HepG2 (cell line): Measurements from ENCODE around the gene UTP11. TPM values are rescaled to one million over a fixed set of nuclear protein-coding genes. Genes with fewer than 3 reads are reported as not detected.
A peak's percentile ranks its signal among the peaks of the same experiment; 100 is the strongest.

Experiments
- ATAC-seq: fragments of 200-7000 bp; cut with Tn5 transposase; 3 replicates; pipeline ENCODE4 v1.9.1; 2020; ENCODE audit warnings: mild to moderate bottlenecking, moderate library complexity
- BruUV-seq: library from RNA; stranded (reverse); fragments of 400-500 nt; replicated peaks from 2 replicates; lab custom pipeline; 2021; lab: Mats Ljungman, UMichigan
- CTCF ChIA-PET: fragments of 300-600 bp; formaldehyde crosslinking; extraction: SDS; loops from one replicate; lab custom pipeline; 2021; ENCODE audit warnings: low total read pairs, inconsistent platforms, low intra/inter-chr PET ratio; lab: Yijun Ruan, JAX
- POLR2A ChIA-PET: fragments of 350-600 bp; sonication (Branson Sonifier 250); formaldehyde crosslinking; loops from one replicate; lab custom pipeline; 2020; ENCODE audit warnings: antibody characterized with exemption, inconsistent platforms; lab: Yijun Ruan, JAX
- DNase-seq: peaks from one replicate; pipeline ENCODE4 v3.0.0-alpha.2; 2015; ENCODE audit warnings: low spot score
- FAIRE-seq: peaks from 3 replicates; lab custom pipeline; 2011; peaks lifted over from hg19 to GRCh38; lab: Jason Lieb, UNC
- H2AFZ ChIP-seq: one replicate; pipeline ENCODE4 v1.6.1; 2011; ENCODE audit warnings: low read length, inconsistent platforms
- H3K27ac ChIP-seq: fragments of 300-600 bp; 3 replicates; pipeline ENCODE4 v1.8.0; 2011; ENCODE audit warnings: mixed run types, mild to moderate bottlenecking, mixed read lengths, low read length, inconsistent platforms; ENCODE audit not compliant: insufficient read depth; ENCODE audit errors: extremely low read length
- H3K27me3 ChIP-seq, 2 experiments: fragments of 200-600 bp in 1 of 2; 2 replicates in 1 of 2; 3 replicates in 1 of 2; pipeline versions ENCODE4 v1.6.0 to v1.8.0; 2011; ENCODE audit warnings: low read length in 2 of 2, mild to moderate bottlenecking in 2 of 2, moderate library complexity in 2 of 2, inconsistent platforms in 1 of 2; ENCODE audit not compliant: insufficient read depth in 2 of 2, control insufficient read depth in 1 of 2
- H3K36me3 ChIP-seq, 2 experiments: fragments of 200-600 bp in 1 of 2; replicated peaks in 1 of 2; 2 replicates in 1 of 2; 3 replicates in 1 of 2; pipeline versions ENCODE4 v1.5.1 to v1.8.0; 2011; ENCODE audit warnings: low read length in 2 of 2, inconsistent platforms in 1 of 2; ENCODE audit not compliant: insufficient read depth in 2 of 2, control insufficient read depth in 1 of 2
- H3K4me1 ChIP-seq: 2 replicates; pipeline ENCODE4 v1.5.1; 2012; ENCODE audit warnings: low read length, inconsistent platforms; ENCODE audit not compliant: insufficient read depth
- H3K4me2 ChIP-seq: 2 replicates; pipeline ENCODE4 v1.6.0; 2011; ENCODE audit warnings: low read depth, low read length, inconsistent platforms
- H3K4me3 ChIP-seq, 3 experiments: fragments of 200-600 bp in 1 of 3; sonication (generic), shearing (Covaris generic) in 1 of 3; replicated peaks in 1 of 3; 2 replicates each; pipeline ENCODE4 v1.5.1; 2011 to 2016; ENCODE audit warnings: low read length in 3 of 3, inconsistent platforms in 2 of 3, low read depth in 2 of 3, mild to moderate bottlenecking in 2 of 3, control low read depth in 1 of 3, mixed read lengths in 1 of 3; ENCODE audit not compliant: insufficient read depth in 1 of 3
- H3K79me2 ChIP-seq: one replicate; pipeline ENCODE4 v1.6.1; 2011; ENCODE audit warnings: low read length, inconsistent platforms; ENCODE audit not compliant: insufficient read depth
- H3K9ac ChIP-seq: 2 replicates; pipeline ENCODE4 v1.6.0; 2011; ENCODE audit warnings: mild to moderate bottlenecking, low read depth, low read length, inconsistent platforms; ENCODE audit not compliant: insufficient read depth
- H3K9me3 ChIP-seq: 2 replicates; pipeline ENCODE4 v1.5.1; 2012; ENCODE audit warnings: mild to moderate bottlenecking, low read length
- H4K20me1 ChIP-seq: 2 replicates; pipeline ENCODE4 v1.6.0; 2011; ENCODE audit warnings: inconsistent platforms, mild to moderate bottlenecking, low read length, moderate library complexity; ENCODE audit not compliant: insufficient read depth
- ARNT2 ChIP-seq: sonication (generic); formaldehyde crosslinking; IDR thresholded peaks from 2 replicates; pipeline ENCODE4 v1.8.0; 2022; ENCODE audit warnings: mild to moderate bottlenecking, low read depth, missing genetic modification reagents, moderate library complexity
- GATAD1 ChIP-seq: IDR thresholded peaks from 2 replicates; pipeline ENCODE4 v1.6.1; 2016; ENCODE audit warnings: missing genetic modification reagents, missing compliant biosample characterization
- GZF1 ChIP-seq: sonication (generic); formaldehyde crosslinking; IDR thresholded peaks from 2 replicates; pipeline ENCODE4 v1.5.1; 2020; ENCODE audit warnings: mild to moderate bottlenecking, missing genetic modification reagents
- HIC2 ChIP-seq: sonication (generic); formaldehyde crosslinking; IDR thresholded peaks from 2 replicates; pipeline ENCODE4 v1.9.0; 2022; ENCODE audit warnings: low read depth, missing genetic modification reagents
- HMGA1 ChIP-seq: sonication (generic); formaldehyde crosslinking; conservative IDR thresholded peaks from 2 replicates; pipeline ENCODE4 v1.4.0; 2020; ENCODE audit warnings: missing genetic modification reagents
- NFKBIZ ChIP-seq: IDR thresholded peaks from 2 replicates; pipeline ENCODE4 v1.6.1; 2018; ENCODE audit warnings: missing genetic modification reagents, missing compliant biosample characterization
- RBAK ChIP-seq: sonication (generic); formaldehyde crosslinking; IDR thresholded peaks from 2 replicates; pipeline ENCODE4 v1.5.1; 2020; ENCODE audit warnings: mild to moderate bottlenecking, missing genetic modification reagents
- STAT6 ChIP-seq: sonication (generic); formaldehyde crosslinking; IDR thresholded peaks from 2 replicates; pipeline ENCODE4 v1.4.0; 2020; ENCODE audit warnings: missing genetic modification reagents, mild to moderate bottlenecking, borderline replicate concordance
- ZFP91 ChIP-seq: sonication (generic); formaldehyde crosslinking; IDR thresholded peaks from 2 replicates; pipeline ENCODE4 v1.9.0; 2022; ENCODE audit warnings: missing genetic modification reagents, mild to moderate bottlenecking, borderline replicate concordance
- ZGPAT ChIP-seq: IDR thresholded peaks from 2 replicates; pipeline ENCODE4 v1.6.1; 2016; ENCODE audit warnings: mild to moderate bottlenecking
- ZMYM3 ChIP-seq: sonication (generic); formaldehyde crosslinking; IDR thresholded peaks from 2 replicates; pipeline ENCODE4 v1.5.1; 2020; ENCODE audit warnings: mild to moderate bottlenecking, missing genetic modification reagents
- ZNF383 ChIP-seq: sonication (generic); formaldehyde crosslinking; IDR thresholded peaks from 2 replicates; pipeline ENCODE4 v1.4.0; 2020; ENCODE audit warnings: missing genetic modification reagents, mild to moderate bottlenecking, borderline replicate concordance
- ZNF441 ChIP-seq: sonication (generic); formaldehyde crosslinking; IDR thresholded peaks from 2 replicates; pipeline ENCODE4 v1.7.0; 2021; ENCODE audit warnings: missing genetic modification reagents, borderline replicate concordance
- ZNF550 ChIP-seq: sonication (generic); formaldehyde crosslinking; IDR thresholded peaks from 2 replicates; pipeline ENCODE4 v1.4.0; 2020; ENCODE audit warnings: mild to moderate bottlenecking, missing genetic modification reagents, borderline replicate concordance
- ZNF75D ChIP-seq: sonication (generic); formaldehyde crosslinking; IDR thresholded peaks from 2 replicates; pipeline ENCODE4 v1.8.1; 2023; ENCODE audit warnings: missing genetic modification reagents, mild to moderate bottlenecking, borderline replicate concordance
- WGBS: methylation state at CpG from one replicate; pipeline ENCODE4 v1.1.6; 2017; ENCODE audit warnings: low lambda C conversion rate; 5-methylcytosine and 5-hydroxymethylcytosine counted together
- in situ Hi-C: cut with HindIII; loops from 2 replicates; pipeline ENCODE4 v1.10.0; 2017; ENCODE audit warnings: low pct_unique_long_range_greater_than_20kb; ENCODE audit not compliant: extremely low pct_ligation_motif_present
- intact Hi-C: fragments of 100-400 bp; cut with micrococcal nuclease; formaldehyde crosslinking; loops from one replicate; pipeline ENCODE4 v1.10.0; 2022; ENCODE audit not compliant: unreplicated experiment
- polyA plus RNA-seq, 8 experiments: library from polyadenylated mRNA; depleted of rRNA in 3 of 8; stranded (reverse) in 7 of 8; unstranded in 1 of 8; fragments of >200 nt; fragmentation: Illumina TruSeq in 4 of 8; extraction: Trizol in 4 of 8; gene quantifications; 2 replicates each; pipeline versions ENCODE4 v1.2.1 to v1.2.3, GENCODE V29; 2011 to 2016; ENCODE audit warnings: low read depth in 4 of 8, missing spikeins in 1 of 8, mixed read lengths in 1 of 8; ENCODE audit not compliant: insufficient read depth in 1 of 8
- total RNA-seq, 5 experiments: library from RNA; depleted of rRNA; stranded (reverse); fragments of >200 nt; fragmentation: Illumina TruSeq; extraction: Trizol; gene quantifications; 2 replicates each; pipeline ENCODE4 v1.2.3, GENCODE V29; 2016; ENCODE audit warnings: low read depth in 1 of 5

UTP11 gene
- total and polyA plus RNA-seq, 2 of the 13 experiments (the other 11 are each of a cell fraction or from before 2014, with no cell fraction given) = 13.5 to 44.8 TPM

GRCh38 chr1:38046333-38046883 lies 33.9 kb downstream of the UTP11 start, which contains the start of gene POU3F1:
TSS of gene POU3F1 (minus strand) at chr1:38046793. CDS start at chr1:38046743, 50 bp downstream.
- no peaks in the 10 kb centered on the region for H3K9me3 ChIP-seq
- H2AFZ ChIP-seq = no peak within 1 kb of the TSS
- H3K4me1 ChIP-seq = peaks cover 18% of the 10 kb centered on the region
- in situ Hi-C loops = no loop called here
- TF ChIP-seq GZF1 (CRISPR knock-in tag) = no peak
- TF ChIP-seq GATAD1 = no peak
- no peak for TF ChIP-seq ZMYM3 (CRISPR knock-in tag)
- TF ChIP-seq RBAK (CRISPR knock-in tag) = no peak
- TF ChIP-seq ZNF441 = no peak
- TF ChIP-seq HMGA1 (CRISPR knock-in tag) = no peak
- TF ChIP-seq STAT6 (CRISPR knock-in tag) = no peak
- no peak for TF ChIP-seq ZNF550
- no peak for TF ChIP-seq HIC2 (CRISPR knock-in tag)
- TF ChIP-seq ZGPAT (CRISPR knock-in tag) = no peak
- TF ChIP-seq ARNT2 (CRISPR knock-in tag) = no peak
- no peak for TF ChIP-seq ZNF383 (CRISPR knock-in tag)
- TF ChIP-seq NFKBIZ (CRISPR knock-in tag) = no peak
- TF ChIP-seq ZFP91 (CRISPR knock-in tag) = no peak
- no peak for TF ChIP-seq ZNF75D (CRISPR knock-in tag)
- peak within 1 kb of the TSS; percentile 32 to 70 (median 59); a peak in 4 of 6 replicates for H3K4me3 ChIP-seq
- H3K27me3 ChIP-seq = peaks cover 13 to 68% of the 10 kb centered on the region in 2 experiments
- no peak within 1 kb of the TSS for H3K27ac ChIP-seq
- H3K4me2 ChIP-seq = peak within 1 kb of the TSS; percentile 70
- intact Hi-C loops = no loop called here
- H4K20me1 ChIP-seq = 0 out of 2 replicates have a peak, but pooled peaks cover 2% of the 10 kb centered on the region
- DNase-seq (no peak), FAIRE-seq (no peak), ATAC-seq (no peak)
- H3K9ac ChIP-seq = no peak within 1 kb of the TSS
- H3K36me3 ChIP-seq = no peaks in the 10 kb centered on the region
- WGBS = 0% methylated on average over 13 of the region's 92 CpGs
- no peaks in the 10 kb centered on the region for H3K79me2 ChIP-seq
- no TSS peak for BruUV-seq
- ChIA-PET CTCF (no interaction called here), POLR2A (interaction anchor here (1.3 kb wide), 1 partner anchor 34 kb away, joined by 3 read pairs; the partner anchor contains the start of gene UTP11)
